NCI-H2196 (cell line): ENCODE results near the gene ARL13A.
"Not testable (repeated sequence)": the region's sequence is repeated elsewhere in the genome, so short reads cannot be mapped to it uniquely, and the experiment has no call there.

Source experiments
- DNase-seq: peaks from one replicate; lab custom pipeline; 2025; ENCODE audit not compliant: unreplicated experiment; lab: John Stamatoyannopoulos, UW

ARL13A gene

DNA sequence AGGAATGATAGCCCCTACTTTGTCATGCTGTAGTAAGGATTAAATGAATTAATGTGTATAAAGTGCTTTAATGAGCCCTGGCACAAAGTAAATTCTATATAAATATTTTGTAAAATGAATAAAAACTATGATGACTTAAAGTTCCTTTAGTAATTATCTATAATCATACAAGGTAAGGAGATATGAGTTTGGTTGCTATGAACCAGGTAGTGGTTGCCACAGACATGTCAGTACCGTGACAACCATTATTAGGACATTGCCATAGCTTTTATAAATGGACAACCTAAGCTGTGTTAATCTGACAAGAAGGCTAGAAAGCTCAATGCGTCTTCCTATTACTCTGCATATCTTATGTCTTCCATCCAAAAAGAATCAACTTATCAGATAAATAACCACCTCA is at the start of gene ARL13A:
ARL13A (plus strand) TSS at position 301 of the 400 bp plus-strand sequence. CDS start 3,982 bp downstream, outside the sequence.
- DNase-seq, result no peak

DNA sequence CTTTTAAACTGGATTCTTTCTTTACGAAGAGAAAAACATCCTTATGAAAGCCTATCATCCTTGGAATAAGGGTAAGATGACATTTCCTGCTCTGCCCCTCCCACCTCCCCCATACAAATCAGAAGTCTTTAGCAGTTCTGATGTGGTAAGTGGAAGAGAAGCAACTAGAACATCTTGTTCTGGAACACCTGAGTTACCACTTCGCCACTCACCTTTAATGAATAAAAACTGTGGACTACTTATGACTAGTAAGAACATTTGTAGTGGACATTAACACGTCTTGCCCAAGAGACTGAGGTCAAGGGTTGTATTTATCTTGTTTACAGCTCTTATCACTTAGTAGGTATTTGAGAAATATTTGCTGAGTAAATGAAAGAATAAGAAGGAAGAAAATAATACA is 45.1 kb upstream of the ARL13A start:
- DNase-seq, result no peak

DNA sequence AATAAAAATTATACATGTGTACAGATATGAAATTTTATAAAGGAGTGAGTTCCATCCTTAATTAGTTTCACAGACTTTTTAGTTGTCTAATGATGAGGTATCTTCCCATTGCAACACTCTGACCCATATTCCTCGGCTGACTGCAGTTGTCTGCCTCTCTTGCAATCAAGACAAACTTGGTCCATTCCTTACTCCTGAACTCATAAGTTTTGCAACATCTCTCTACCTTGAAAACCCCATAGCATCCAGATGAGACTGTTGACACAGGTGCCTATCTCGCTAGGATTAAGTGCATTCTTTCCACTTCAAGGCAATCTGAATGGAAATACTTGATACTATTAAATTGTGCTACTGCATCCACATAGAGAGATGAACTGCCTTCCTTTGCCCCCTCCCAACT is 43.1 kb upstream of the ARL13A start:
- no peak for DNase-seq

DNA sequence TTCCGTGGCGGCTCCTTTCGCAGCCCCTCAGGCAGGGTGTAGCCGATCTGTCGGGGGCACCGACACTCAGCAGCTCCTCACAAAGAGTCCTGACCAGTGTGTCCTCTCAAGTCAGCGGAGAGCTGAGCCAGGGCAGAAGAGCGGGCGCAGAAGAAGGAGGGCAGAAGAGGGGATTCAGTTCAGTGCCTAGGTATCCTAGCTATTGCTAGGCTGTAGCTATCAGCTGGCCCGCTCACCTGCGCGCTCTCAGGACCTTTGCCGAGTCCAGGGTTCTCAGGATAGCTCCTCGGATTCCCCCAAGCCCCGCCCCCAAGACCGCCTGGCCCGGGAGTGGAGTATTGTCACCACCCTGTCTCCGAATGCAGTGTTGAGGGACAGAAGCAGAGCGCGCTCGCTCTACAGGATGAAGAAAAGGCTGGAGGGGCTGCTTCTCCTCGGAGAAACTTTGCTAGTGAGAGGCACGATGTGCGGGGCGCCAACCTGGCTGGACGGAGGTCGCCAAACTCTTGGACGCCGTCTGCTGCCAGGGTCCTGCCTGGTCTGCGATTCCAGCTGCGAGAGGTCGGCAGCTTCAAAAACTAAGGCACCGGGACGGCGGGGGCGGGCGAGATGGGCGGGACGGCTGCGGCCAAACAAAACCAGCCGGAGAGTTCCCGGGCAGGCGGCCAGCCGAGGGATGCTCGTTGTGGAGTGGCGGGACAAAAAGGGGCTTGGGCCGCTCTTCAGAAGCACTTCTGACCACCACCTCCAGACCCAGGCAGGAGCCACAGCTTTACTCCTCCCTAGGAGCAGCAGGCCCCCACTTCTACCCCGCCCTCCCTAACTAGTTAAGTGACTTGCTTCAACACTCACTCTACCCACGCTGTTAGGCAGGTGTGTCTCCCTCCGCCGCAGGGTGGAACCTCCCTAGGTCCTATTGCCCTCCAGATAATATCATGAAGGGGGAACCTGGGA is 40.6 kb upstream of the ARL13A start, which contains the start of gene XKRX:
XKRX (minus strand) TSS at position 258 of the 954 bp plus-strand sequence. CDS start 613 bp downstream, outside the sequence.
- DNase-seq, result peak; percentile 19

DNA sequence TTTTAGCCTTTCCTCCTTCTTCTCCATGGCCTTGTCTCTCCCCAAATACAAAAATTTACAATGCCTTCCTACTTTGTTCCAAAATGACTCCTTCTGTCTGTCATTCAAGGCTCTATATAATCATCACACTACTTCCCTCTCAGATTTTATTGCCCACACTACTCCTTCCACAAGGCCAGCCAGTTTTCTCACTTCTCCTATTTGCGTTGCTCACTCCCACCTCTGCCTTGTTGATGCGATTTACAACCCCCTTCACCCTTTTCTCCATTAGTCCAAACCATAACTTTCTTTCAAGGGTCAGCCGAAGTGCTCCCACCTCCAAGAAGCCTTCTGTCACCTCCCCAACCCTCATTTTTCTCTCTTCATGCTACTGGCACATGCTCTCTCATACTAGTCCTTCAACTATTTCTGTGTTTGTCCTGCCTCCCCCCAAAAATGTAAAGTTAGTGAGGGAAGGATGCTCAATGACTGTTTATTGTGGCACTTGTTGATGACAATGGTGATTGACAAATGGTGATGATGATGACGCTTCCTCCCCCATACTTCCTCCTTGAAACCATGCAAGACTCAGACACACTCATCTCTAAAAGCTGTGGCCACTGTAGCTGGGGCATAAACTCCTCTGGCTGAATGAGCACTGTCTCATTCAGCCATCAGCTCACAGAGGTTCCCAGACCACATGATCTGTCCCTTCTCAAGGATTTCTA is 38.1 kb upstream of the ARL13A start:
- no peak for DNase-seq

DNA sequence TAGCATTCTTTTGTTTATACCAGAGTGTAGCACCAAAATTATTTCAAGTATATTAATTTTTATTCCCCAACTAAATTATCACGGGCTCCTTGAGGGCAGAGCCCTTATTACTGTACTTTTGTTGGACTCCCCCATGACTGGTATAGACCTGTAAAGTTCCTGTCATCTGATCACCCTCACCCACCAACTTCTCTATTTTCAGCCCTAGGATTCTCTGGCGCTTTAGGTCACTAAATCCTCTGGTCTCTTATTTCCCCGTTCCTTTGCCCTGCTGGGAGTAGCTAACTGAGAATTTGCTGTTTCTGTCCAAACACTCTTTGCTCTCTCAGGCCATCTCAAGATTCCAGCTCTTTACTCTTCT is 37.6 kb upstream of the ARL13A start:
- no peak for DNase-seq

DNA sequence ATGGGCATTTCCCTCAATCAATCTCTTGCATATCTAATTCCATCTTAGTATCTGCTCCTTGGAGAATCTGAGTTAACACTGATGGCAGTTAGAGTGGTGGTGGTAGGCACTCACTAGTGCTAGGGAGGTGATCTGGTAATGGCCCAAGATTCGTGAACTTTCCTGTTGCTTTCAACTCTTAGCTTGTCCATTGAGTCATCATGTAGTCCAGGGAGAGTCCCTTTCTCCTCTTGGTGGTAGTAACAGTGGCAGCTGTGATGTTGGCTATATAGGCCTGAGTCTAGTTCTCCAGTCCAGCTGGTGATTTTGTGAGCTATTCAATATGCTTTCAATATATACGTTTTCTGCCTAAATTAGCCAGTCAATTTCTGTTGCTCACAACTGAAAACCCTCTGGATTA is 33.7 kb upstream of the ARL13A start:
- DNase-seq, result no peak

DNA sequence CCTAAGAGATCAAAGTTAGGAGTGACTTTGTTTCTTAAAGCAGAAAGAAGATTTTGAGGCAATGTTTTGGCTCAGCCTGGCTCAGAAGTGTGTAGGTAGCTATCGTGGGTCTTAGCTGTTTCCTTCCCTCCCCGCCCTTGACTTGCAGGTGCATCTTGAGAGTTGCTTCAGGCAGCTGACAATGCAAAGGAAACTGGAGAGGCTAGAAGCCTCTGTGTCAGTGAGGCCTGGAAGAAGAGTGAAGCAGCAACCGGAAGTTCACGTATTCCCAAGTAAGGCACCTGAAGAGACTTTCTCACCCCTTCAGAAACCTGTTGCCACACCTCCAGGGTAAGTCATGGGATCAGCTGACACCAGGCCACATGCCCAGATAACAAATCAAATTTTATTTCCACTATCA is 30.2 kb upstream of the ARL13A start:
- no peak for DNase-seq

DNA sequence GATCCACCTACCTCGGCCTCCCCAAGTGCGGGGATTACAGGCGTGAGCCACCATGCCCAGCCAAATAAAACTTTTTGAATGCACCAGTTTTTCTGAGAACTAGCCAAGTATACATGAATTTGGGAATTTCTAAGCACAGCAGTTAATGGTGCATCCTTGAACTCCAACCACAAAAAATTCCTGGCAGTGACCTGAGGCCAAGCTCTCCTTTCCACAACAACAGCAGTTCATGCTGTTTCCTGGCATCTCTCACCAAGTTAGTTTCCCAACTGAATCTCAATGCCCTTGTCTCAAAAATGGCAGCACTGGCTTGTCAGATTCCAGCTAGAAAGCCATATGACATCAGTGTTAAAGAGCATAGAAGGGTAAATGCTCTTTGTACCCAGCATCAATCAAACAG is 24.9 kb upstream of the ARL13A start:
- DNase-seq, result no peak

DNA sequence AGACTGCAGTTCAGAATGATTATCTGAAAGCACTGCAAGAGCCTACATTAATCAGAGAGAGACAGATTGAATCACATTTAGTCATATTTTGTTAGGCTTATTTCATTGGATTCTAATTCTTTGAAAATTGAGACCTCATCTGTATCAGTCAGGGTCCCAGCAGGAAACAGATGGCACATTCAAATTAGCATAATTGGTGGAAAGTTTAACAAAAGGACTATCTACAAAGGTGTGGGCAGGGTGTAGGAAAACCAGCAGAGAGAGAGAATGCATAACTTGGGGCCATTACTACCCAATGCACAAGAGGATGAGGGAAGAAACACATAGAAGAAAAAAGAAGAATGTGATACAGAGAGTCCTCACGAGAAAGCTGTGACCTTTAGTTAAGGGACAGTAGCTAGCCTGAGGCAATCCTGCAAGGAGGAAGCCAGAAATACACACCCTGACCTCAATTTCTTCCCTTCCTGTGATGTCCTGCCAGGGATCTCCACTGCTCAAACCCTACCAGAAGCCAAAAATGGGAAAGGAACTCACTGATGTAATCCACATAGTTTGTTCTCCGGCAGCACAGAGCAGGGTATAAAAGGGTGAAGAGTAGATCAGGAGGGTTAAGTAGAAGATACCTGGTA is 23.1 kb upstream of the ARL13A start:
- no peak for DNase-seq

DNA sequence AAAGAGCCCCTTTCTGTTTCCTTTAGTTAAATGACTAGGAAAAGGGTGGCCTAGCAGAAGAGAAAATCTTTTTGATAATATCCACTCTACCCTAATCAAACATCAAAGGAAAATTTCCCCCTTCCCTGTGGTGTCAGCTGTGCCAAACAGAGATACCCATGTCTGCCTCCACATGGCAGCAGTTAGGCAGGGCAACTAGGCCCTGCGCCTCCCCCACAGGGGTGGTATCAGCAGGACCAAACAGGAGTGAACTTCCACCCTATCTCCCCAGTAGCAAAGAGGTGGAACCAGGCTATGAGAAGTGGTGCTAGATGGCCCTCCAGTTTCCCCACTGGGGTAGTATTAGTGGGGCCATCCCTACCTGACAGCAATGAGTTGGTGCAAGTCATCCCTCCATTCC is 21.0 kb upstream of the ARL13A start:
- DNase-seq, result no peak

DNA sequence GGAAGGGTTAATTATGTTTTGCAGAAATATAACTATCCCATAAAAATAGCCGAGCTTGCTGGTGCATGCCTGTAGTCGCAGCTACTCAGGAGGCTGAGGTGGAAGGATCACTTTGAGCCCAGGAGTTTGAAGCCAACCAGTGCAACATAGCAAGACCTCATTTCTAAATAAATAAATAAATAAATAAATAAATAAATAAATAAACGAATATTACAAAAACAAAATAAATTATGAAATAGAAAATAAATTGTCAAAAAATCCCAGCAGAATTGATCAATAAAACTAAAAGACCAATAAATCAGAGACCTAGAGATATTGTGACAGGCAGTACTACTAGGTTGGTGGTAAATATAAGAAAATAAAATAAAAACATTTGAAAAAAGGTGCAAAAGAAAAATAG is 6.7 kb upstream of the ARL13A start:
- DNase-seq, result no peak

DNA sequence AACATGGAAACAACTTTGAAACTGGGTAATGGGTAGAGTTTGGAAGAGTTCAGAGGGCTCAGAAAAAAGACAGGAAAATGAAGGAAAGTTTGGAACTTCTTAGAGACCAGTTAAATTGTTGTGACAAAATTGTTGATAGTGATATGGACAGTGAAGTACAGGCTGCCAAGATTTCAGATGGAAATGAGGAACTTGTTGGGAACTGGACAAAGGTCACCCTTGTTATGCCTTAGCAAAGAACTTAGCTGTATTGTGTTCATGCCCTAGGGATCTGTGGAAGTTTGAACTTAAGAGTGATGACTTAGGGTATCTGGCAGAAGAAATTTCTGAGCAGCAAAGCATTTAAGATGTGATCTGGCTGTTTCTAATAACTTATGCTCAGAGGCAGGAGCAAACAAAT is 5.1 kb upstream of the ARL13A start:
- no peak for DNase-seq

DNA sequence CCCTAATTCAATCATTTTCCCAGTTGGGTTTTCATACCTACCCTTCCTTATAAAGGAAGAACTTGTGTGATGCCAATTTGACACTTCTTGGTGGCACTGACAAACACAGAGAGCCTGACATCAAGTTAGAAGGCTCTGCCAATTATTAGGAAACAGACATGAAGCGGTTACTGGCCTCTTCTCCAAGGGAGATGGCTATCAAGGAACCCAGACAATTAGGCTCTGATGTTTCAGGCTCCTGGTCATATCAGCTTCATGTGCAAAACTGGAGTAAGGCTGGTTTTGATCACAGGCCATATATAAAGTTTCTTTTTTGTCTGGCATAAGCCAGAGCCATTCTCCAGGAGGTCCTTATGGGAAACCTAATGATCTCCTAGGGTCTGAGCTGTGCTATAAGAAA is 428 bp downstream of the ARL13A start:
- DNase-seq, result no peak

DNA sequence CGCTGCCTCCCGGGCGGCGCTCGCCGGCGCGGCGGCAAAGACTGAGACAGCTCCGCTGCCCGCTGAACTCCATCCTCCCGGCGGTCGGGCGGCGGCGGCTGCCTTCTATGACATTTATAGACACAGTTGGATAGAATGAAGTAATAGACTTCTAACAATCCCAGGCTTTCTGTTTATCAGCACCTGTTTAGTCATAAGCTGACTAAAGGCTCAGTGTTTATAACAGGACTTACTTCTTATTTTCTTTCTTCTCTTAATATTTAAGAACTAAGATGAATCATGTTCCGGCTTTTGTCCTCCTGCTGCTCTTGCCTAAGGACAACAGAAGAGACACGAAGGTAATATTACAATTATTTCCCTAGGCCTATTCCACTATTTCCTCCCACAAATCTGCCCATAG is 3.9 kb downstream of the ARL13A start:
- no peak for DNase-seq

DNA sequence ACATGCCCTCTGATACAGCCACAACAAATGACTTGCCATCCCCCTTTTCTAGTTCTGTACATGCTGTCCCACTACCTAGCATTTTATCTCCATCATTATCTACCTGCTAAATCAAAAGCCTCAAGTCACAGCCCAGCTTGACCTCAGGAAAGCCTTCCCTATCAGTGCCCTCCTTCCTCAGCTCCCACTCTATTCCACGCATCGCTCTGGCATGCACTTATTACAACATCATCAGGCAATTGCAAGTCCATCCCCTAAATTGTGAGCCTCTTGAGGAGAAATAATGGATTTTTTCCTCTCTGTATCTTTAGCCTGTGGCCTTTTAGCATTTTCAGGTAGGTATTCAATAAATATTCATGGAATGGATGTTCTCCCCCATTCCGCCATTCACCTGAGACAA is 5.7 kb downstream of the ARL13A start:
- no peak for DNase-seq

DNA sequence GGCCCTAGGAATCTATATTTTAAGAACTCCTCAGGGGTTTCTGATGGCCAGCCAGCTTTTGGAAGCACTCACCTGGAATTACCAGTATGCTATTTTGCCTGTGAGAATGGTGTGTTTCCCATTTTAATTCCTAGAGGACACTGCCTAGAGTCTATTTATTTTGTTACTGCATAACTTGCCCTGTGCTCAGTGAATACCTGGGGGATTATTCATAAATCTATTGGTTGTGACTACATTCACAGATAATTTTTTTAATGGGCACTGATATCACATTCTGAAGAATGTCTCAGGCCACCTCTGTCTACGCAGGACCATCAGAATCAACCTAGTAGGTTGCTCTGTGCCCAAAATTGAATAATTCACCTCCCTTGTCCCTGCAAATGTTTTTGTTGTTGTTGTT is 6.7 kb downstream of the ARL13A start:
- DNase-seq, result no peak

DNA sequence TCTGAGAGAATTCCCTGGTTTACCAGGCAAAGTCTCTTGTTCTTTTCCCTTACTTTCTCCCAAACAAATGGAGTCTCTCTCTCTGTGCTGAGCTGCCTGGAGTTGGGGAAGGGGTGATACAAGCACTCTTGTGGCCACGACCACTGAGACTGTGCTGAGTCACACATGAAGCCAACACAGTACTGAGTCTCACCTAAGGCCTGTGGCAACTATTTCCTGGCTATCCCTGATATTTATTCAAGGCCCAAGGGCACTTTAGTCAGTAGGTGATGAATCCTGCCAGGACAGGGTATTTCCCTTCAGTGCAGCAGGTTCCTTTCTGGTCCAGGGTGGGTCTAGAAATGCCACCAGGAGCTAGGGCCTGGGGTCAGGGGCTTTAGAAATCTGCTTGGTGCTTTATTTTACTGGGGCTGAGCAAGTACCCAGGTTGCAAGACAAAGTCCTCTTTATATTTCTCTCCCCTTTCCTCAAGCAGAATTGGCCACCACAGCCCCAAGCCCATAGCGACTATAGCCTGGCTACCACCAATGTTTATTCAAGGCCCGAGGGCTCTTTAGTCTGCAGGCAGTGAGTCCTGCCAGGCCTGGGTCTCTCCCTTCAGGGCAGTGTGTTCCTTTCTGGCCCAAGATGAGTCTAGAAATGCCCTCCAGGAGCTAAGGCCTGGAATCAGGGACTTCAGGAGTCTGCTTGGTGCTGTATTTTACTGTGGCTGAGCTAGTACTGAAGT is 10.5 kb downstream of the ARL13A start:
- DNase-seq, result no peak

DNA sequence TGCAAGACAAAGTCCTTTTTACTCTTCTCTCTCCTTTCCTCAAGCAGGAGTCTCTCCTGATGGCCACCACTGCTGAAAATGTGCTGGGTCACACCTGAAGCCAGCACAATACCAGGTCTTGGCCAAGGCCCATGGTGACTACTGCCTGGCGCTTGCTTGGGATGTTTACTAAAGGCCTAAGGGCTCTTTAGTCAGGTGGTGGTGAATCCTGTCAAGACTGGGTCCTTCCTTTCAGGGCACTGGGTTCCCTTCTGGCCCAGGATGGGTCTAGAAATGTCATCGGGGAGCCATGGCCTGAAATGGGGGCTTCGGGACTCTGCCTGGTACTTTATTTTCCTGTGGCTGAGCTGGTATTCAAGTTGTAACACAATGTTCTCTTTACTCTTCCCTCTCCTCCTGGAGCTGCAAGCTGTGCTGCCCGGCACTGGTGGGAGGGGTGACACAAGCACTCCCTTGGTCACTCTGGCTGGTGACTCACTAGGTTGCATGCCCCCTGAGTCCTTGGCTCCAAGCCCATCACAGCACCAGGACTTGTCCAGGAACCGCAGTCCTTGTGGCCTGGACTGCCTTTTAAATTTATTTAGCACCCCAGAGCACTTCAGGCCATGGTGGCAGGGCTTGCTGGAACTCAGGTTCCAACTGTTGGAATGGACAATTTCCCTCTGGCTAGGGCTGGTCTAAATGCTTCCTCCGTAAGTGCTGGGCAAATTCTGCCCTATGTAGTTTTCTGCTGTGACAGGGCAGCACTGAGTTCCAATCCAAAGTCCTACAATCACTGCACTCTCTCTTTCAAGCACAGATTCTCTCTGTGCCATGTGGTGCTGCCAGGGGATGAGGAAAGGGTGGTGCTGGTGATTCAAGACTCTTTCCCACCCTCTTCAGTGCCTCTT is 11.3 kb downstream of the ARL13A start:
- DNase-seq, result peak; percentile 13

DNA sequence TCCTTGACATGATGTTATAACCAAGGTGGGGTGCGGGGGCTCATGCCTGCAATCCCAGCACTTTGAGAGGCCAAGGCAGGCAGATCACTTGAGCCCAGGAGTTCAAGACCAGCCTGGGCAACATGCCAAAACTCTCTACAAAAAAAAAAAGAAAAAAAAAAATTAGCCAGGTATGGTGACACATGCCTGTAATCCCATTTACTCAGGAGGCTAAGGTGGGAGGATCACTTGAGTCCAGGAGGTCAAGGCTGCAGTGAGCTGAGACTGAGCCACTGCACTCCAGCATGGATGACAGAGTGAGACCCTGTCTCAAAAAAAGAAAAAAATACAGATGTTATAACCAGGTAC is 12.0 kb downstream of the ARL13A start:
- not testable (repeated sequence) for DNase-seq
